ENCODE results near the gene QRFP.
"Not testable (repeated sequence)": the region's sequence is repeated elsewhere in the genome, so short reads cannot be mapped to it uniquely, and the experiment has no call there.

QRFP gene

GRCh38 chr9:130911254-130912049 is 14.8 kb upstream of the QRFP start:
- Mint-ChIP-seq H3K4me3 (no peak overlapping the region), H3K27me3 (peaks cover 13% of the 10 kb centered on the region), H3K27ac (ENCODE audit: low read depth) (no peak overlapping the region), H3K36me3 (ENCODE audit: insufficient read depth) (no peaks in the 10 kb centered on the region), H3K9me3 (no peaks in the 10 kb centered on the region), H3K4me1 (no peaks in the 10 kb centered on the region)
- DNase-seq (ENCODE audit: low spot score in 2 of 2) (no peak), ATAC-seq (replicated peaks; ENCODE audit: extremely low read depth, poor library complexity, severe bottlenecking) (no peak)

GRCh38 chr9:130910670-130911069 is 14.1 kb upstream of the QRFP start:
- peaks cover 20% of the 10 kb centered on the region for H3K27me3 Mint-ChIP-seq
- not testable (repeated sequence) for H3K9me3 Mint-ChIP-seq; H3K4me1 Mint-ChIP-seq; H3K4me3 Mint-ChIP-seq; H3K27ac Mint-ChIP-seq (ENCODE audit: low read depth); ATAC-seq (replicated peaks; ENCODE audit: extremely low read depth, poor library complexity, severe bottlenecking); DNase-seq (ENCODE audit: low spot score in 2 of 2); H3K36me3 Mint-ChIP-seq (ENCODE audit: insufficient read depth)

GRCh38 chr9:130910041-130910440 is 13.4 kb upstream of the QRFP start:
- not testable (repeated sequence) for H3K9me3 Mint-ChIP-seq; H3K4me3 Mint-ChIP-seq; H3K36me3 Mint-ChIP-seq (ENCODE audit: insufficient read depth); DNase-seq (ENCODE audit: low spot score in 2 of 2); H3K27ac Mint-ChIP-seq (ENCODE audit: low read depth); ATAC-seq (replicated peaks; ENCODE audit: extremely low read depth, poor library complexity, severe bottlenecking); H3K4me1 Mint-ChIP-seq
- H3K27me3 Mint-ChIP-seq: peaks cover 27% of the 10 kb centered on the region

GRCh38 chr9:130908878-130909355 is 12.3 kb upstream of the QRFP start:
- Mint-ChIP-seq H3K27me3 (peaks cover 32% of the 10 kb centered on the region), H3K36me3 (ENCODE audit: insufficient read depth) (peaks cover 2% of the 10 kb centered on the region), H3K27ac (ENCODE audit: low read depth) (no peak overlapping the region), H3K4me3 (no peak overlapping the region), H3K9me3 (no peaks in the 10 kb centered on the region), H3K4me1 (no peaks in the 10 kb centered on the region)
- no peak for ATAC-seq (replicated peaks; ENCODE audit: extremely low read depth, poor library complexity, severe bottlenecking)
- no peak for DNase-seq (ENCODE audit: low spot score in 2 of 2)

GRCh38 chr9:130908146-130908877 is 11.7 kb upstream of the QRFP start:
- Mint-ChIP-seq H3K4me3 (no peak overlapping the region), H3K9me3 (no peaks in the 10 kb centered on the region), H3K4me1 (no peaks in the 10 kb centered on the region), H3K36me3 (ENCODE audit: insufficient read depth) (peaks cover 2% of the 10 kb centered on the region), H3K27ac (ENCODE audit: low read depth) (no peak overlapping the region), H3K27me3 (peaks cover 38% of the 10 kb centered on the region)
- DNase-seq (ENCODE audit: low spot score in 2 of 2) (no peak), ATAC-seq (replicated peaks; ENCODE audit: extremely low read depth, poor library complexity, severe bottlenecking) (no peak)

- no peak overlapping the region for H3K27ac Mint-ChIP-seq (ENCODE audit: low read depth)
- H3K4me3 Mint-ChIP-seq: no peak overlapping the region
- H3K27me3 Mint-ChIP-seq: peaks cover 39% of the 10 kb centered on the region
- ATAC-seq (replicated peaks; ENCODE audit: extremely low read depth, poor library complexity, severe bottlenecking) (no peak), DNase-seq (ENCODE audit: low spot score in 2 of 2) (no peak)
- no peaks in the 10 kb centered on the region for H3K9me3 Mint-ChIP-seq
- H3K4me1 Mint-ChIP-seq: no peaks in the 10 kb centered on the region
- H3K36me3 Mint-ChIP-seq (ENCODE audit: insufficient read depth): peaks cover 2% of the 10 kb centered on the region
Measured at GRCh38 chr9:130906735-130907416, 10.3 kb upstream of the QRFP start.

GRCh38 chr9:130905902-130906734 is 9.5 kb upstream of the QRFP start:
- Mint-ChIP-seq H3K27me3 (peaks cover 39% of the 10 kb centered on the region), H3K9me3 (no peaks in the 10 kb centered on the region), H3K4me1 (no peaks in the 10 kb centered on the region), H3K27ac (ENCODE audit: low read depth) (no peak overlapping the region), H3K36me3 (ENCODE audit: insufficient read depth) (peaks cover 2% of the 10 kb centered on the region), H3K4me3 (no peak overlapping the region)
- ATAC-seq (replicated peaks; ENCODE audit: extremely low read depth, poor library complexity, severe bottlenecking) (no peak), DNase-seq (ENCODE audit: low spot score in 2 of 2) (no peak)

GRCh38 chr9:130905125-130905901 is 8.7 kb upstream of the QRFP start:
- ATAC-seq (replicated peaks; ENCODE audit: extremely low read depth, poor library complexity, severe bottlenecking) (no peak), DNase-seq (ENCODE audit: low spot score in 2 of 2) (no peak)
- Mint-ChIP-seq H3K4me1 (no peaks in the 10 kb centered on the region), H3K4me3 (no peak overlapping the region), H3K27ac (ENCODE audit: low read depth) (no peak overlapping the region), H3K27me3 (peaks cover 47% of the 10 kb centered on the region), H3K9me3 (no peaks in the 10 kb centered on the region), H3K36me3 (ENCODE audit: insufficient read depth) (peaks cover 2% of the 10 kb centered on the region)

GRCh38 chr9:130904070-130905044 is 7.7 kb upstream of the QRFP start:
- H3K36me3 Mint-ChIP-seq (ENCODE audit: insufficient read depth): peaks cover 3% of the 10 kb centered on the region
- H3K27me3 Mint-ChIP-seq: peaks cover 52% of the 10 kb centered on the region
- ATAC-seq (replicated peaks; ENCODE audit: extremely low read depth, poor library complexity, severe bottlenecking): no peak
- no peak overlapping the region for H3K27ac Mint-ChIP-seq (ENCODE audit: low read depth)
- H3K4me3 Mint-ChIP-seq: no peak overlapping the region
- DNase-seq (ENCODE audit: low spot score in 2 of 2): no peak
- no peaks in the 10 kb centered on the region for H3K4me1 Mint-ChIP-seq
- H3K9me3 Mint-ChIP-seq: no peaks in the 10 kb centered on the region

- Mint-ChIP-seq H3K4me3 (no peak overlapping the region), H3K9me3 (no peaks in the 10 kb centered on the region), H3K4me1 (no peaks in the 10 kb centered on the region), H3K36me3 (ENCODE audit: insufficient read depth) (peaks cover 3% of the 10 kb centered on the region), H3K27me3 (peaks cover 52% of the 10 kb centered on the region), H3K27ac (ENCODE audit: low read depth) (no peak overlapping the region)
- DNase-seq (ENCODE audit: low spot score in 2 of 2): no peak
- no peak for ATAC-seq (replicated peaks; ENCODE audit: extremely low read depth, poor library complexity, severe bottlenecking)
Measured at GRCh38 chr9:130903194-130904069, 6.8 kb upstream of the QRFP start.

All from central memory CD8-positive, alpha-beta T cell (primary cell).